PFSK-1 (cell line): ENCODE data around the gene ZNF697.

ENCODE experiments used
- FOXP2 ChIP-seq: optimal IDR thresholded peaks from 2 replicates; pipeline ENCODE3; 2011; ENCODE audit warnings: borderline replicate concordance, control low read depth, inconsistent platforms; ENCODE audit not compliant: insufficient read depth; ENCODE audit errors: extremely low read length, extremely low read depth
- POLR2AphosphoS5 ChIP-seq: IDR thresholded peaks from 2 replicates; pipeline ENCODE4 v1.6.1; 2012; ENCODE audit warnings: low read depth, mild to moderate bottlenecking, control low read depth, low read length, moderate library complexity
- REST ChIP-seq, 2 experiments: IDR thresholded peaks; 2 replicates each; pipeline versions ENCODE4 v1.6.1 to v1.8.0; 2011 to 2012; ENCODE audit warnings: low read depth in 2 of 2, low read length in 2 of 2, control low read depth in 1 of 2, inconsistent platforms in 1 of 2, mild to moderate bottlenecking in 1 of 2, moderate library complexity in 1 of 2; ENCODE audit not compliant: insufficient read depth in 1 of 2
- SIN3A ChIP-seq: IDR thresholded peaks from 2 replicates; pipeline ENCODE4 v1.6.1; 2012; ENCODE audit warnings: mild to moderate bottlenecking, low read length, moderate library complexity, borderline replicate concordance; ENCODE audit not compliant: insufficient read depth
- TAF1 ChIP-seq: IDR thresholded peaks from 2 replicates; pipeline ENCODE4 v1.6.1; 2012; ENCODE audit warnings: low read length, control low read depth, borderline replicate concordance; ENCODE audit not compliant: insufficient read depth

ZNF697 gene

GRCh38 chr1:119590393-119590792 lies 57.7 kb downstream of the ZNF697 start:
- TF ChIP-seq FOXP2, result no peak

- no peak for TF ChIP-seq FOXP2
- no peak for TF ChIP-seq POLR2AphosphoS5
- no peak for TF ChIP-seq REST (IDR thresholded peaks at IDR 0.05; ENCODE audit: insufficient read depth in 1 of 2, low read depth in 2 of 2, low read length in 2 of 2)
- no peak for TF ChIP-seq TAF1
- TF ChIP-seq SIN3A, result no peak
Measured at GRCh38 chr1:119588621-119589020, 59.4 kb downstream of the ZNF697 start.

- TF ChIP-seq FOXP2, result no peak
Measured at GRCh38 chr1:119587341-119587740, 60.7 kb downstream of the ZNF697 start.

- no peak for TF ChIP-seq POLR2AphosphoS5
- TF ChIP-seq REST (IDR thresholded peaks at IDR 0.05; ENCODE audit: insufficient read depth in 1 of 2, low read depth in 2 of 2, low read length in 2 of 2), result no peak
- no peak for TF ChIP-seq SIN3A
- TF ChIP-seq TAF1, result no peak
- no peak for TF ChIP-seq FOXP2
Measured at GRCh38 chr1:119582801-119583200, 65.3 kb downstream of the ZNF697 start.

GRCh38 chr1:119573886-119574285 lies 74.2 kb downstream of the ZNF697 start:
- TF ChIP-seq POLR2AphosphoS5, result no peak
- TF ChIP-seq REST (IDR thresholded peaks at IDR 0.05; ENCODE audit: insufficient read depth in 1 of 2, low read depth in 2 of 2, low read length in 2 of 2), result no peak
- no peak for TF ChIP-seq FOXP2
- no peak for TF ChIP-seq SIN3A
- no peak for TF ChIP-seq TAF1
